Measurements from ENCODE around the gene ALPK1.

Gene ALPK1

DNA sequence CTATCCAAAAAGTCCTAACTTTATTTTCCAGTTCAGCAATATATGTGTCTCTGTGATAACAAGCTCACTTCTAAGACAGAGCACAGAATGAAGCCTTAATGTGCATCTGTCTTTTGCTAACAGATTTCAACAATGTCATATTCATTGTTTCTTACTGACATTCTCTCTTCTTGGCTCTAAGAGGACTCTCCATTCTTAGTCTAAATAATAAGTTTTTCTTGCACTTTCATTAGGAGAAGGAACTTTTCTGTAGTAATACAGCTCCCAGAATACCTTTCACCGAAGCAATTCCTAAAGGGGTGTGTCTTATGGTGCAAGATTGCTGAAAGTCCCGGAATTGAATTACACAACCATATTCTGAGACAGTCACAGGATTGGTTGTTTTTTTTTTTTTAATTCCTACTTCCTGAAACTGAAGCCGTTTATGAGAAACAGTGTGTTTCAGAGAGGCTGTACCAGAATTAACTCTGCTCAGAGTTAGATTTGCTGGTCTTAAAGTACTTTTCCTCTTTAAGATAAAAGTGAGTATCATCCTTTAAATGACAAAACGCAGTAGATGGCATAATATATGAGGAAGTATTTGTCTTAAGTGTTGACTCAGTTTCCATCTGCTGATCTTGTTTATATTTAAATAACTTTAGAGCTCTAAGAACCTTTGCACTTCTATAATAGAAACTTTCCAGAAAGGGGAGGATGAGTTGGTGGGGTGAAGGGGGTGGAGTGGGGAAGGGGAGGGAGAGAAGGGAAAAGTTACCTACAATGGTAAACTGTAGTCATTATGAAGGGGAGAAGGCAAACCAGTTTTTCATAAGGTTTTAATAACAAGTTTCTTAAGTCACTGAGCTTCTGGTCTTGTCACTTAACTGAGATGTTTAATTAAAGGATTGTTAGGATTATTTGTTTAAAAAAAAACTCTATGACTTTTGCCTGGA is at the start of gene ALPK1:
ALPK1 (plus strand) TSS at position 421 of the 932 bp plus-strand sequence.
- TF ChIP-seq, protein P1, sequence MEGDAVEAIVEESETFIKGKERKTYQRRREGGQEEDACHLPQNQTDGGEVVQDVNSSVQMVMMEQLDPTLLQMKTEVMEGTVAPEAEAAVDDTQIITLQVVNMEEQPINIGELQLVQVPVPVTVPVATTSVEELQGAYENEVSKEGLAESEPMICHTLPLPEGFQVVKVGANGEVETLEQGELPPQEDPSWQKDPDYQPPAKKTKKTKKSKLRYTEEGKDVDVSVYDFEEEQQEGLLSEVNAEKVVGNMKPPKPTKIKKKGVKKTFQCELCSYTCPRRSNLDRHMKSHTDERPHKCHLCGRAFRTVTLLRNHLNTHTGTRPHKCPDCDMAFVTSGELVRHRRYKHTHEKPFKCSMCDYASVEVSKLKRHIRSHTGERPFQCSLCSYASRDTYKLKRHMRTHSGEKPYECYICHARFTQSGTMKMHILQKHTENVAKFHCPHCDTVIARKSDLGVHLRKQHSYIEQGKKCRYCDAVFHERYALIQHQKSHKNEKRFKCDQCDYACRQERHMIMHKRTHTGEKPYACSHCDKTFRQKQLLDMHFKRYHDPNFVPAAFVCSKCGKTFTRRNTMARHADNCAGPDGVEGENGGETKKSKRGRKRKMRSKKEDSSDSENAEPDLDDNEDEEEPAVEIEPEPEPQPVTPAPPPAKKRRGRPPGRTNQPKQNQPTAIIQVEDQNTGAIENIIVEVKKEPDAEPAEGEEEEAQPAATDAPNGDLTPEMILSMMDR (IDR thresholded peaks at IDR 0.05): no peak

GRCh38 chr4:112251019-112251643 is 46.0 kb upstream of the ALPK1 start:
- TF ChIP-seq, protein P1 (IDR thresholded peaks at IDR 0.05): no peak

- TF ChIP-seq, protein P1 (IDR thresholded peaks at IDR 0.05): no peak
These were observed 44.9 kb upstream of the ALPK1 start for GRCh38 chr4:112252234-112252633.

GRCh38 chr4:112253382-112254000 is 43.7 kb upstream of the ALPK1 start:
- TF ChIP-seq, protein P1 (IDR thresholded peaks at IDR 0.05): no peak

DNA sequence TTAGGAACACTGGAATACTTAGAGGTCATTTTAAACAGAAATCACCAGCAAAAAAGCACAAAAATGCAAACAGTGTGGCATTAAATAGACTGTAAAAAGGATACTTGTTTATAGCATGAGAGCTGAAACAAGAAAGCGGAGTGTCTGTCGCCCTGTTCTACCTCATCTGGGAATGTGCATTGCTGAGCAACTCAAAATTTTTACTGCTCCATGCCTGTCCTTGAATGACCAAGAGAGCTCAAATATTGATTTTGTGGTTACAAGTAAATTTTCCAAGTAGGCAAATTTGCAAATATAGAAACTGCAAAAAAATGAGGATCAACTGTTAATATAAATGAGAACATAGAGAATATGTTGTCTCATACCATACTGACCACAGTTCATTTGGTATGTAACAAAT is 40.1 kb upstream of the ALPK1 start:
- TF ChIP-seq, protein P1 (IDR thresholded peaks at IDR 0.05): no peak

DNA sequence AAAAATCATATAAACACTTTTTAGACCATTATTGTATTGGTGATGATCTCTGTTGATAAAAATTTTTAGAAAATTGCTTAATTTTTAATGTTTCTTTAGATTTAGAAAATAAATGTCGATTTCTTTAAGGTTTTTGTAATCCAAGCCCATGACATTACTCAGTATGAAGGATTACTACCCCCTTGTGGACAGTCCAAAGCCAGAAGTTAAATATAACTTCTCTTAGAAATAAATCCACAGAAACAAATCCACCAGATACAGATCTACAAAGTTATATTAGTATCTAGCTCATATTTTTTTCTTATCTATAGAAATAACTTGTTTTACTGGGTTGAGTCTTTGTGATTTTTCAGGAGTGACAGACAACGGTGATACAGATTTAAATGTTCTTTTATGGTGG is 30.3 kb upstream of the ALPK1 start:
- TF ChIP-seq, protein P1 (IDR thresholded peaks at IDR 0.05): peak; percentile 49

DNA sequence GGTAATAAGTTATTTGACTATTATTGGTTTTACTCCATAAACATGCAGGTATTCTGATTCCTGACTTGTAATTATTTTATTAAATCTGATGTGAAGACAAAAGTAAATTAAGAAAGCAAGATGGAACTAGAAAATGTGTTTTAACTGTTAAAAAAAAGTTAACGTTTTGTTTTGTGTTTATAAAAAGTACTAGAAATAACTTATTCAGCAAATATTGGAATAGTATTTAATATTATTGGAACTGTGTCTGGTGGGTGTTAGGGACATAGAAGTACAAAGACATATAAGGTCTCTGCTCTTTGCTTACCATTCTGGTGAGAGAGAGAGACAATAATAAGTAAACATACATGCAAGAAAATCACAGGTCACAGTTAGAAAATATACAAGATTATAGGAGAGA is 27.1 kb upstream of the ALPK1 start:
- TF ChIP-seq, protein P1 (IDR thresholded peaks at IDR 0.05): no peak

All from LNCAP (cell line).